ENCODE results near the gene STAT6.

STAT6 gene

DNA sequence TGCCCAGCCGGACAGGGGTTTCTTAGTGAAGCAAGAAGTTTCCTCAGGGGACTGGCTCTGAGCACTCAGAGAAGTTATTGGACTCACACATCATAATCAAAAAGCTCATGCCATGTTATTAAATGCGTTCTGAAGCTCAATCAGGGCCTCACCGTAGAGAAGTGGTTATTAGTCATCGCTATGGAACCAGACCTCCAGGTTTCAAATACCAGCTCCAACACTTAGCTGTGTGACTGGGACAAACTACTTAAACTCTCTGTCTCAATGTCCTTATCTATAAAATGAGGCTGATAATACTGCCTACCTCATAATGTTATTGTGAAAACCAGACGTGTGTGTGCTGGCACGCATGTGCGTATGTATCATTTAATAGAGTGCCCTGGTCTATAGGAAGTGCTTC lies 7.3 kb downstream of the STAT6 start:
- no peaks in the 10 kb centered on the region for H3K27me3 ChIP-seq (replicated peaks; ENCODE audit: control insufficient read depth, insufficient read depth, low read length)
- peaks cover 62% of the 10 kb centered on the region for H3K36me3 ChIP-seq (ENCODE audit: control insufficient read depth, insufficient read depth, low read length)
- TF ChIP-seq, protein P1, sequence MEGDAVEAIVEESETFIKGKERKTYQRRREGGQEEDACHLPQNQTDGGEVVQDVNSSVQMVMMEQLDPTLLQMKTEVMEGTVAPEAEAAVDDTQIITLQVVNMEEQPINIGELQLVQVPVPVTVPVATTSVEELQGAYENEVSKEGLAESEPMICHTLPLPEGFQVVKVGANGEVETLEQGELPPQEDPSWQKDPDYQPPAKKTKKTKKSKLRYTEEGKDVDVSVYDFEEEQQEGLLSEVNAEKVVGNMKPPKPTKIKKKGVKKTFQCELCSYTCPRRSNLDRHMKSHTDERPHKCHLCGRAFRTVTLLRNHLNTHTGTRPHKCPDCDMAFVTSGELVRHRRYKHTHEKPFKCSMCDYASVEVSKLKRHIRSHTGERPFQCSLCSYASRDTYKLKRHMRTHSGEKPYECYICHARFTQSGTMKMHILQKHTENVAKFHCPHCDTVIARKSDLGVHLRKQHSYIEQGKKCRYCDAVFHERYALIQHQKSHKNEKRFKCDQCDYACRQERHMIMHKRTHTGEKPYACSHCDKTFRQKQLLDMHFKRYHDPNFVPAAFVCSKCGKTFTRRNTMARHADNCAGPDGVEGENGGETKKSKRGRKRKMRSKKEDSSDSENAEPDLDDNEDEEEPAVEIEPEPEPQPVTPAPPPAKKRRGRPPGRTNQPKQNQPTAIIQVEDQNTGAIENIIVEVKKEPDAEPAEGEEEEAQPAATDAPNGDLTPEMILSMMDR (IDR thresholded peaks at IDR 0.05; ENCODE audit: insufficient read depth, low read length, poor library complexity, severe bottlenecking) = no peak
- no peak for DNase-seq (ENCODE audit: extremely low read depth, insufficient read length)
- H3K4me3 ChIP-seq (replicated peaks; ENCODE audit: low read depth, low read length) = no peak overlapping the region

DNA sequence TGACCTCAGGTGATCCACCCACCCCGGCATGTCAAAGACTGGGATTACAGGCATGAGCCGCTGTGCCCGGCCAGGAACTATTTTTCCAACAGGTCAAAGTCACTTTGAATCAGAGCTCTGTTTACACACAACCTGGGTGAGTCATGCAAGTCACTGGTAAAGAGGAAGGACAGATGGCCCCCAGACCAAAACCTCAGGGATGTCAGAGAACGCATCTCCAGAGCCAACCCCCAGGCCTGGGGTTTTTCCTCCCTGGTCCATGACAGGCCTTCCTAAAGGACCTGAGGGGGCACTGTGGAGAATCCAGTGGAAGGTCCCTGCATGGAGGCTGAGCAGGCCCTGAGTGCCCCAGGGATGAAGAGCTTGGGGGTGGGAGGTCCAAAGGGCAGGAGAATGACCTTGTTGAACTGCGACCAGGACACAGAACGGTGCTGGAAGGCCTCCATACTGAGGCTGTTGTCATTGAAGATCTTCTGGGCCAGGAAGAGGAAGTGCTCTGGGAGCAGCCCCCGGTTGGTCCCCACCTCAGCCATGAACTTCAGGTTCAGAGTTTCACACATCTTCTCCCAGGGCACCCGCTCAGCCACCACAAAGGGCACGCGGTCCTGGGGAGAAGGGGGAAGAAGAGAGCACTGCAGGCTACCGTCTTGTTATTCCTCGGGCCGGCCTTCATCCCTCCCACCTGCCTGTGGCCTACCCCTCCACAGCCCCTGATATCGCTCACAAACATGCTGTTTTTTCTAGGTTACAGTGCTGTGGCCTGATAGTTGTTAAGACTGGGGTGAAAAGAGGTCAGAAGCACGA lies 9.1 kb downstream of the STAT6 start:
- Histone ChIP-seq H3K4me3 (replicated peaks; ENCODE audit: low read depth, low read length) (no peak overlapping the region), H3K27me3 (replicated peaks; ENCODE audit: control insufficient read depth, insufficient read depth, low read length) (no peaks in the 10 kb centered on the region), H3K36me3 (ENCODE audit: control insufficient read depth, insufficient read depth, low read length) (peaks cover 54% of the 10 kb centered on the region)
- TF ChIP-seq, protein P1 (IDR thresholded peaks at IDR 0.05; ENCODE audit: insufficient read depth, low read length, poor library complexity, severe bottlenecking) = no peak
- no peak for DNase-seq (ENCODE audit: extremely low read depth, insufficient read length)

DNA sequence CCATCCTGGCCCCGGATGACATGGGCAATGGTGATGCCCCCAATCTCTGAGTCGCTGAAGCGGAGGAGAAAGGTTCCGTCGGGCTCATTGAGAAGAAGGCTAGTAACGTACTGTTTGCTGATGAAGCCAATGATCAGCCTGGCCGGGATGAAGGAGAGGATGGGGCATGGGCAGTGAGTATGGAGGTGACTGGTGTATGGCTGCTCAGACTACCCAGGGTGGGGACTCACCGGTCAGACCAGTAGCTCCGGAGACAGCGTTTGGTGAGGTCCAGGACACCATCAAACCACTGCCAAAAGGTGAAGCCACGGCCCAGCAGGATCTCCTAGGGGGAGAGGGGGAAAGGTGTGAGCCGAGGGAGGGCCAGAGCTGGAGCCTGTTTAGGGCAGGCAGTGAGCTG lies 11.4 kb downstream of the STAT6 start:
- H3K4me3 ChIP-seq (replicated peaks; ENCODE audit: low read depth, low read length) = no peak overlapping the region
- H3K27me3 ChIP-seq (replicated peaks; ENCODE audit: control insufficient read depth, insufficient read depth, low read length) = no peaks in the 10 kb centered on the region
- TF ChIP-seq, protein P1 (IDR thresholded peaks at IDR 0.05; ENCODE audit: insufficient read depth, low read length, poor library complexity, severe bottlenecking) = no peak
- DNase-seq (ENCODE audit: extremely low read depth, insufficient read length) = no peak
- H3K36me3 ChIP-seq (ENCODE audit: control insufficient read depth, insufficient read depth, low read length) = peaks cover 47% of the 10 kb centered on the region

DNA sequence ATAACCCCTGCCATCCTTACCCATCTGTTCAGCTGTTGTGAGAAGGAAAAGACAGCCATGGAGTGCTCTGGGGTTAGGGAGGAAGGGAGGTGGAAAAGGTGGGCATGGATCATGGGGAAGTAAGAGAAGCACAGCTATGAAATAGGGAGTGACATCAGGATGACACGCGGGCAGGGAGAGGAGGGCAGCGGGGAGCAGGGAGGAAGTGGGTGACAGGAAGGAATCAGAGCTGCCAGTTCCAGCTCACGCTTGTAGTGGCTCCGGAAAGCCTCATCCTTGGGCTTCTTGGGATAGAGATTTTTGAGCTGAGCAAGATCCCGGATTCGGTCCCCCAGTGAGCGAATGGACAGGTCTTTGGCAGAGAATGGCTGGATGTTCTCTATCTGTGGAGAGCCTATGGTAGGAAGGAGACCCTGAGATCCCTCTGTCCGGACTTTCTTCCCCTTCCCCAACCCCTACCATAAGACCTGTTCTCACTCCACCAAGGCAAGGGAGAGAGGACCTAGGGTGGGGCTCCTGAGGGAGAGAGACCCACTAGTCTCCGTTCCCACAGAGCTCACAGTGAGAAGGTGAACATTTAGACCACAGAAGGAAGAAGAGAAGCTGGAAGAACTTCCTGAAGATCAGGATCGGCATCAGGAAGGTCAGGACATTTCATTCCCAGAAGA lies 12.0 kb downstream of the STAT6 start:
- Histone ChIP-seq H3K27me3 (replicated peaks; ENCODE audit: control insufficient read depth, insufficient read depth, low read length) (no peaks in the 10 kb centered on the region), H3K36me3 (ENCODE audit: control insufficient read depth, insufficient read depth, low read length) (peaks cover 43% of the 10 kb centered on the region), H3K4me3 (replicated peaks; ENCODE audit: low read depth, low read length) (no peak overlapping the region)
- DNase-seq (ENCODE audit: extremely low read depth, insufficient read length) = no peak
- TF ChIP-seq, protein P1 (IDR thresholded peaks at IDR 0.05; ENCODE audit: insufficient read depth, low read length, poor library complexity, severe bottlenecking) = no peak

DNA sequence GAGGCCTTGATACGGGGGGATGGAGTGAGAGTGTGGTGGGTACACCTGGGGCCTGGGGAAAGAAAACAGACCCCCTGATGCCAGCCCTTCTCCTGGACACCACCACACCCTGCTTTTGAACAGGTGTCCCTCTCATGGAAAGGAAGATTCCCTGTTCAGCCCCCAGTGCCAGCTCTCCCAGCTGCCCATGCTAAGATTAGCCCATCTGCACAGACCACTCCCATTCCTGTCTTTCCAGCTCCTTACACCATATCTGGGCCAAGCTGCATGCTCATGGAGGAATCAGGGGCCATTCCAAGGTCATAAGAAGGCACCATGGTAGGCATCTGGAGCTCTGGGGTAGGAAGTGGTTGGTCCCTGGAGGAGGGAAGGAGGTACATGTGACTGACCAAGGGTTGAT lies 12.6 kb downstream of the STAT6 start:
- TF ChIP-seq, protein P1 (IDR thresholded peaks at IDR 0.05; ENCODE audit: insufficient read depth, low read length, poor library complexity, severe bottlenecking) = no peak
- no peak for DNase-seq (ENCODE audit: extremely low read depth, insufficient read length)
- H3K36me3 ChIP-seq (ENCODE audit: control insufficient read depth, insufficient read depth, low read length) = peaks cover 42% of the 10 kb centered on the region
- no peaks in the 10 kb centered on the region for H3K27me3 ChIP-seq (replicated peaks; ENCODE audit: control insufficient read depth, insufficient read depth, low read length)
- no peak overlapping the region for H3K4me3 ChIP-seq (replicated peaks; ENCODE audit: low read depth, low read length)

Measured in GM06990 (cell line).